OCI-LY7 (cell line): ENCODE data around the gene TMTC2.

Source experiments
- EZH2phosphoT487 ChIP-seq: fragments of 200-600 bp; sonication (generic); IDR thresholded peaks from 2 replicates; pipeline ENCODE4 v1.6.1; 2018; ENCODE audit warnings: low read depth, borderline replicate concordance, mild to moderate bottlenecking, mixed run types, antibody characterized with exemption, low read length, moderate library complexity, mixed read lengths
- TF ChIP-seq, protein P1 (sequence below): fragments of 200-600 bp; sonication (generic); conservative IDR thresholded peaks from 2 replicates; pipeline ENCODE4 v1.5.1; 2014; ENCODE audit warnings: mild to moderate bottlenecking, antibody characterized with exemption, low read length, moderate library complexity, mixed read lengths

DNA sequence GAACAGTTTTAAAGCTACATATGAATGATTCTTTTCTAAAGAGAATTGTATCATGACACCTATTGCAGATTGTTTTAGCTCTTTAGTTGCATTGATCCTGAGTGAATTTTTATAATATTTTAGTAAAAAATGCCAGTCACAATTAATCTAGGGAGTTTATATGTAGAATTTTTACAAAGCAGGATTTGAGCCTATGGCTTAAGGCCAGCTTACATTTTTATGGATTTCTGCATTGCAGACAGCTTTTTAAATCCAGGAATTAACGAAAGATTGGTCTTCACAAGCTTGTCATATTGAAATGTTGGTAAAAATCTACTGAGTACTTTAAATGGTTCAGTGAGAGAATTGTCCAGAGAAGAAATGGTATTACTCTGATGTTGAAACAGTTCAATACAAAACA, 358.0 kb downstream of the TMTC2 start:
- TF ChIP-seq, protein P1, sequence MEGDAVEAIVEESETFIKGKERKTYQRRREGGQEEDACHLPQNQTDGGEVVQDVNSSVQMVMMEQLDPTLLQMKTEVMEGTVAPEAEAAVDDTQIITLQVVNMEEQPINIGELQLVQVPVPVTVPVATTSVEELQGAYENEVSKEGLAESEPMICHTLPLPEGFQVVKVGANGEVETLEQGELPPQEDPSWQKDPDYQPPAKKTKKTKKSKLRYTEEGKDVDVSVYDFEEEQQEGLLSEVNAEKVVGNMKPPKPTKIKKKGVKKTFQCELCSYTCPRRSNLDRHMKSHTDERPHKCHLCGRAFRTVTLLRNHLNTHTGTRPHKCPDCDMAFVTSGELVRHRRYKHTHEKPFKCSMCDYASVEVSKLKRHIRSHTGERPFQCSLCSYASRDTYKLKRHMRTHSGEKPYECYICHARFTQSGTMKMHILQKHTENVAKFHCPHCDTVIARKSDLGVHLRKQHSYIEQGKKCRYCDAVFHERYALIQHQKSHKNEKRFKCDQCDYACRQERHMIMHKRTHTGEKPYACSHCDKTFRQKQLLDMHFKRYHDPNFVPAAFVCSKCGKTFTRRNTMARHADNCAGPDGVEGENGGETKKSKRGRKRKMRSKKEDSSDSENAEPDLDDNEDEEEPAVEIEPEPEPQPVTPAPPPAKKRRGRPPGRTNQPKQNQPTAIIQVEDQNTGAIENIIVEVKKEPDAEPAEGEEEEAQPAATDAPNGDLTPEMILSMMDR = no peak
- TF ChIP-seq EZH2phosphoT487 = no peak
